NCI-H446 (cell line): ENCODE measurements around the gene ARPC4.
"Not testable (repeated sequence)": the region's sequence is repeated elsewhere in the genome, so short reads cannot be mapped to it uniquely, and the experiment has no call there.

ENCODE experiments used
- DNase-seq, 2 experiments: peaks; one replicate each; lab custom pipeline; 2025; lab: John Stamatoyannopoulos, UW

ARPC4 gene

DNA sequence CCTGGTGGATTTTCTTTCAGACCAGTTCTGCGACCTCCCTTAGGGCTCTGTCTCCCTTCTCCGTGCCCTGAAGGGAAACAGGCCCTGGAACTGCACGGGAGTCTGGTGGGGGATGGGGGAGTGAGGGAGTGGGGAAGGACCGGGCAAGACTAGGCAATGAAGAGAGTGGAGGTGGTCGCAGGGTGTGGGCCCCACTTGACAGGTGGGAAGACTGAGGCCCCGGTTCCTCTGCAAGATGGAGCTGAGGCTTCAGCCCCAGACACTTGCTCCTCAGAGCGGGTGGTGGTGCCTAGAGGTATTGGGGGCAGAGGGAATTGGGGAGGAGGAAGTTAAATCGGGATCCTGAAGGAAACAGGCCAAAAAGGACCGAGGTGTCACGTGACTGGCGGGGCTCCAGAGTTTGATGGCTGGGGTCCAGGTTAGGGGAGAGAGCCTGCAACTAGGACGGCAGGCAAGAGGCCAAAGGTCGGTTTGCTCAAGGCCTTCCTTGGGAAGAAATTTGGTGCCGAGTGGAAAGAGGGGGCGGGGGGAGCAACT, 22.5 kb upstream of the ARPC4 start:
- peak in 1 of 2 experiments; percentile 53 for DNase-seq

DNA sequence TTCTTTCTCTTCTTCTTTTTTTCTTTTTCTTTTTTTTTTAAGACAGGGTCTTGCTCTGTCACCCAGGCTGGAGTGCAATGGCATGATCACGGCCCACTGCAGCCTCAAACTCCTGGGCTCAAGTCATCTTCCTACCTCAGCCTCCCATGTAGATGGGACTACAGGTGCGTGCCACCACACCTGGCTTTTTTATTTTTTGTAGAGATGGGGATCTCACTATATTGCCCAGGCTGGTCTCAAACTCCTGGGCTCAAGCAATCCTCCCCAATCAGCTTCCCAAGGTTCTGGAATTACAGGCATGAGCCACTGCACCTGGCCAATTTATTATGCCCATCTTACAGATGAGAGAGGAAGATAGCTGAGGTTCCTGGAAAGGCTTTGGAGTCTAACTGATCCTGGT, 21.9 kb upstream of the ARPC4 start:
- DNase-seq, result not testable (repeated sequence)

DNA sequence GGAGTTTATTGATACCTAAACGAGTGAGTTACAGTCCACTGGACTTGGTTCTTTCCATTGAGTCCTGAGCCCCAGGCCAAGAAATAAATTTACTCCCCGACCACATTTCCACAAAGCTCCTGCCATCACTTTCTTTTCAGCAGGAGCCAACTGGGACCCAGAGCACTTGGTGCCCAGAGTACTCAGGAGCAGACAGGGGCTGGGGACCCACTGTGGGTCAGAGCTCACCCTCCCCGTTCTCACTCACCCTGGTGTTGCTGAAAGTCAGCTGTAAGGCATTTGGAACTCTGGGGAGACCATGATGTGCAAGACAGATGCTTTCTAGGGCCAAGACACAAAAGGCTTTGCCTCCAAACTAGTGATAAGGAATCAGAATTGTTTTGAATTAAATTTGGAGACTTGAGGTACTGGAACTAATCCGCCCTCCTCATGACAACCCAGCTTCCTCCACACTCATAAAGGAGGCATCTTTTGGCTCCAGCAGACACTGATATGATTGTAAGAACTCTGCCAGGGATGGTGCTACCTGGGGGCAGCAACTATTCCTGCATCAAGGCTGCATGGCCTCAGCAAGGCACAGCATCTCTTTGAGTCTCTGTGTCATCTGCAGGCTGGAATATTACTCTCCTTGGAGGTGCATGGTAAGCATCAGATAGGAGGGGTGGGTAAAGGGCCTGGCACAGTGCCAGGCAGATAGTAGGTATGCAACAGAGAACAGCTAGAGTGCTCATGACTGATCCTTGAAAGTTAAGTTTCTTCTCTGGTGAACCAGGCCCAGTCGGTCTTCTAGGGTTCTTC, 15.8 kb upstream of the ARPC4 start:
- no peak for DNase-seq

DNA sequence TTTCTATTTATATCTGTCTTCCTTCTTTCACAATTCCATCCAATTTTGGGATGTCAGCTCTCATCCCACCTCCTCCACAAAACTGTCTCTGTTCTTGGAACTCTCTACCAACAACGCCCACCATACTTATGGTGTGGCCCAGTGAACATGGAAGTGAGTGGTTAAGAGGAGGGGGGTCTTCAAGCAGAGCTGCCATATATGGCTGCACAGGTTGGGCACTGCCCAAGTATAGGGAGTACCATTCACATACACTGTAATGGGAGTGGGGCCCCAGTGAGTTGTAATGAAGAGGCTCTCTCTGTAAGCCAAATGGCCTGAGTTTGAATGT, 15.2 kb upstream of the ARPC4 start:
- no peak for DNase-seq

DNA sequence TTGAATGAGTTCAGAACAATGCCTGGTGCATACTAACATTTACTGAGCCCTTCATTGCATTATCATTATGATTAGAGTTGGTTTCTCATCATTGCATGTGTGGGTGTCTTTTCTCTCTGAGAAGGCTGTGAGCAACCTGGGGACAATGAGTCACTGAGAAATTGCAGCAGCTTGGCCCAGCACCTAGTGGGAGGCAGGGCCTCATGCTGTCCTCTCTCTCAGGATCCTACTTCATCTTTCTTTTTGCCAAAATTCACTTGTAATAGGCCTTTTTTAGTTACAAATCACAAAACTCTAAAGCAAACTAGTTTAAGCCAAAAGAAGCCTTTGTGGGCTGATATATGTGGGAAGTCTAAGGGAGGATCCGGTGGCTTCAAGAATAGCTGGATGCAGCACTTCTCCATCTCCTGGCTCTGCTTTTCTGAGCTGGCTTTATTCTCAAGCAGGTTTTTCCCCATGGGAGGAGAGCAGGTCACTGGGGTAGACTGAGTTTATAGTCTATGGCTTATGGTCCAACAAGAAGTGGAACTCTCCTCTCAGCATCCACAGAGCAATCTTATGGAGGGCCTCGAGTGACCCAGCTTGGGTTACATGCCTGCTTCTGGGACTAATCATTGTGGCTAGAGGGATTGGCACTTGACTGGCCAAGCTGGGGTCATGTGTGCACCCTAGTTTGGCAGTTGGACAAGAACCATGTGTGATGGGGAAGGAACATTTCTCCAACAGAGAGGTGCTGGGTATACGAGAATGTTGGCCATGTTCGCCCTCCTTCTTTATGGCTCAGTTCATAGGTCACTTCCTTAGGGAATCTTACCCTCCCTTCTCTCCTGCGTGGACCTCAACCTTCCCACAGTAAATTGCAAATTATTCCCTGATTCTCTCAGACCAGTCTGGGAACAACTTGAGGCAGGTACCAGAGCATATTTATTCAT, 14.5 kb upstream of the ARPC4 start:
- DNase-seq, result no peak

DNA sequence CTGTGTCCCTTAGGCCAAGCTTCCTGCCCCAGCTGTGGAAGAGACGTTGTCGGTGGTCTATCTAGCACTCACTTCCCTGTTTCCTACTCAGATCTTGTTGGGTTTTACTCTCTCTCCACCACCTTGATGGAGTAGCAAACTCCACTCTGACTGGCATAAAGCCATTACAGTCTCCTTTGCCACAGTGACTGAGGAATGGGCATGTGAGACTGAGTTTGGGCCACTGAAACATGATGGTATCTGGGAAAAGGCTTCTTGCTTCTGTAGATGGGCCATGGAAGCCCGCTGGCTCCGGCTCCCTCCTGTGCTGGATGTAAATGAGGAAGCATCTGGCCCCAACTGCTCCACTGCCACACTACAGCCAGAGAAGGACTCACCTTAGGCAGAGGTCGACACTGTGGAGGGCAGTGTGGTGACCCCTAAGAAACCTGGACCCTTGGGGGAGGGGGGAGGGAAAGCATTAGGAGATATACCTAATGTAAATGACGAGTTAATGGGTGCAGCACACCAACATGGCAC, 13.7 kb upstream of the ARPC4 start:
- DNase-seq, result no peak

DNA sequence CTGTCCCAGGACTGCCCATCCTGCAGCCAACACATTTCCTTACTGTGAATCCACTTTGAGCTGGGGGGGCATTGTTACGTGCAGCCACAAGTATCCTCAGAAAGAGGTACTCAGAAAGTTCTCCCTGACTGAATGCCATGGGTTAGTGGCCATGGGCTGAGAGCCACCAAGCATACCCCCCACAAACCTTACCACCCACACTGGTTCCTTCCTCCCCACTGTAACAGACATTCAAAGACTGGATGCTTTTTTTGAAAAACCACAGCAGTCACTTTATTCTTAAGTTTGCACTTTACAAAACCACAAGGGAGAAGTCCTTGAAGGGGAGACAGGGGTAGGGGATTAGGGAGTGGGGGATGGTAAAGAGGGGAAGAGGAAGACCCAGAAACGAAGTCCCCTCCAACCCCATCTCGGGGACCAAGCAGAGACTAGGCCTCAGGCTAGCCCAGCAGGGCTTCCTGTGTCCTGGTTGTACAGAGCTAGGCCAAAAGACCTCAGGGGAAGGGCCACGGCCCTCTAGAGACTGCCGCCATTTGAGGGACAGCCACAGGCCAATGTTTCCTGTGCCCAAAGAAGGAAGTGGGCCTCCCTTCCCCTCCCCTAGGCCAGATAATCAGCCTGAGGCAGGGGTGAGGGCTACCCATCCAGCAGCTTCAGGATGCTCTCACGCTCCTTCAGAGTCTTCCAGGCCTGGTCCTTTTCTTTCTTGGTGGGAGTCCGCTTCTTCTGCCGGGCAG, 13.0 kb upstream of the ARPC4 start:
- DNase-seq, result no peak

DNA sequence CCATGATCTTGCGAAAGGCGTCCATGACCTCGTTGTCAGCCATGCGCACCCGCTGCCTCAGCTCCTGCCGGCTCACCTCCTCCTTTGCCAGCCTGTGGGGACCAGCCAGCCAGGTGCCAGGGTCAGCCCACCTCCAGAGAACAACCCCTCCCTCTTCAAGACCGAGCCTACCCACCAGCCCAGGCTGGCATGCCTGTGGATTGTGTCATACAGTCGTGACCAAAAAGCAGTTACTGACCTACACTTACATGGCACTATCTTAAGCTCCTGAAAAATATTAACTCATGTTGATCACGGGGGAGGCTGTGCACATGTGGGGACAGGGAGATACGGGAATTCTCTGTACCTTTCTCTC, 12.4 kb upstream of the ARPC4 start:
- DNase-seq, result no peak

DNA sequence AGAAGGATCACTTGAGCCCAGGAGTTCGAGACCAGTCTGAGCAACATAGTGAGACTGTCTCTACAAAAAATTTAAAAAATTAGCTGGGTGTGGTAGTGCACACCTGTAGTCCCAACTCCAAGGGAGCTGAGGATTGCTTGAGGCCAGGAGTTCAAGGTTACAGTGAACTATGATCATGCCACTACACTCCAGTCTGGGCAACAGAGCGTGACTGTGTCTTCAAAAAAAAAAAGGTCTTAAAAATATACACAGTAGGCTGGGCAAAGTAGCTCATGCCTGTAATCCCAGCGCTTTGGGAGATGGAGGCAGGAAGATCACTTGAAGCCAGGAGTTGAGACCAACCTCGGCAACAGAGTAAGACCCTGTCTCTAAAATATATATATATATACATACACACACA, 12.0 kb upstream of the ARPC4 start:
- no peak for DNase-seq

DNA sequence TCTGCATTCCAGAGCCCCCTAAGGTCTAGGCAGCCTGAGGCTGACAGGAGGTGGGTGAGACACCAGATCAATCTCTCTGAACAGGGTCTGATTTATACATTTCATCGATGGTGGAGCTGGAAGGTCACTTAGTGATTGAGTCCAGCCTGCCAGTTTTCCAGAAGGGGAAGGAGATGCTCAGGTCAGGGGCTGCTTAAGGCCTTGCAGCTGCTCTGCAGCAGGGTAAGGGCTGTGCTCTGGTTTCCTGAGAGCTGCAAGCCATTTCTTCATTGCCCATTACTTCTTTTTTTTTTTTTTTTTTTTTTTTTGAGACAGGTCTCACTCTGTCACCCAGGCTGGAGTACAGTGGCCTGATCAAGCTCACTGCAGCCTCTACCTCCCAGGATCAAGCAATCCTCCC, 11.3 kb upstream of the ARPC4 start:
- no peak for DNase-seq

DNA sequence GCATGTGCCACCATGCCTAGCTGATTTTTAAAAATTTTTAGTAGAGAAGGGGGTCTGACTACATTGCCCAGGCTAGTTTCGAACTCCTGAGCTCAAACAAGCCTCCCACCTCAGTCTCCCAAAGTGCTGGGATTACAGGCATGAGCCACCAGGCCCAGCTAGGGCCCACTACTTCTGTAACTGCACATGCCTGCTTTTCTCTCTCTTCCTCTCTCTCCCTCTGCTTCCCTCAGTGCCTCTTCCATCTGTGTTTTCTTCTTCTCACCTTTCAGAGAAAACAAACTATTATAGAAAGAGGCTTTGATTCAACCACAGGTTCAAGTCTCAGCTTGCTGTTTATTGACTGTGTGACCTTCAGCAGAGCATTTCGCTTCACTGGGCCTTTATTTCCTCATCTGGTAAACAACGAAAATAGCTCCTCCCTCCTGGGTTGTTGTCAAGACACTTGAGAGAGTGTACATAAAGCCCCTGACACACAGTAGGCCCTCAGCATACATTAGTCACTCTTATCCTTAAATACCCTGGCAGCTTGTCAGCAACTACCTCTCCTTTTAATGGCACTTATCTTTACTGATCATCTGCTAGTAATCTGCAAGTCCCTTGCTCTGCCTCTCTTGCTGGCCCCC, 10.8 kb upstream of the ARPC4 start:
- DNase-seq, result no peak

DNA sequence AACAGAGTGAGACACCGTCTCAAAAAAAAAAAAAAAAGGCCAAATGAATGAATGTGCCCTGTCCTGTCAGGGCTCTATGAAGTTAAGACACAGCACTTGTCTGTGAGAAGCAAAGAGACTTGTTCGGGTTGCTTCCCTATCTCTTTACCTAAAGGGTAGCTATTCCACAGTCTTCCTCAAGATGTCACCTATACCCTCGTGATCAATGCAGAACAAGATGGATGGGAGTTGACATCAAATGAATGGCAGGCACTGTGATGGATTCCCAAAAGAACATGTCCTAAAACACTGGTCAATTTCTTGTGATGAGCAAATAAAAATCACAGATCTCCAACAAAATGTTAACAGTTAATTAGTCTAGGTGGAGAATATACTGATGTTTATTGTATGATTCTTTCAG, 10.1 kb upstream of the ARPC4 start:
- no peak for DNase-seq

DNA sequence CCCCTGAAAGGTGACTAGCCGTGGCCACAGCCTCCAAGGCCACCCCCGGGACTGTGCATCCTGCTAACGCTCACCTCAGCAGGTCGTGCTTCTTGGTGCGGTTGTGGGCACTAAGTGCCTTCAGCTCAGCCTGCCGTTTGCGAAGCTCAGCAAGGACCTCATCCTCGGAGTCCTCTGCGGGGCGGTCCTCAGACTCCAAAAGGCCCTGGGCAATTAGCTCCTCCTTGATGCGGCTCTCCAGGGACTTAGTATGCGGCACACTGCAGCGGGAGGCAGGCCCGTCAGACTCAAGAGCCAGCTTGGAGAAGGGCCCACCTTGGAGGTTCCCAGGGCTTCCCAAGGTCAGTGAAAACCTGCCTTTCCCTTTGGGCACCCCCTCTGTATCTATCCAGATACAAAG, 8.9 kb upstream of the ARPC4 start:
- no peak for DNase-seq

DNA sequence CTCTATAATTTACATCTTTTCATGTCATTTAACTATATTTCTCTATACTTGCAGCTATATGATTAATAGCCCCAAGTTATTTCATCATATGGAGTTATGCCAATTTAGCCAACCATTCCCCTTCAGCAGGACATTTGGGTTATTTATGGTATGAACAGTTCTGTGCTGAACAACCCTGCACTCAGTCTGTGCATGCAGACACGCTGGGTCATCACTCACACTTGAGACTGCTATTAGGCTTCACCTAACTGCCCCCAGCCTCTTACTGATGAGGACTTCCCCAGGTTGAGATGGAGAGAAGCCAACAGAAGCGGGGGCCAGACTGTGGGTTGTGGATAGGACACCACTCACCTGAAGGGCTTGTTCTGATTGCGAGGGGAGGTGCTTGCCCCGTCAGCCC, 7.9 kb upstream of the ARPC4 start:
- DNase-seq, result no peak

DNA sequence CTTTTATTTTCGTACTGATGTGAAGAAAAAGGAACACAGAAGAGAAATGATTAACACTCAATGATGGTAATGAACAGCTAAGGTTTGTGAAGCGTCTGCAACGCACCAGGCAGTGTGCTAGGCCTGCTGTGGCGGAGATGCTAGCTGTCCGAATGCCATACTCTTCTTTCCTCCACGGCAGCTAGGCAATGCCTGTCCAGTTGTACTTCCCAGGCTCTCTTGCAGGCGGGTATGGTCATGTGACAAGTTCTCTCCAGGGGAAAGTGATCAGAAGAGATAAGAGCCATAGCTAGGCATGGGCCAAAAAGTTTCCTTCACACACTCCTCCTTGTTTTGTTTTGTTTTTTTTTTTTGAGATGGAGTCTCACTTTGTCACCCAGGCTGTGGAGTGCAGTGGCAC, 7.3 kb upstream of the ARPC4 start:
- DNase-seq, result no peak

DNA sequence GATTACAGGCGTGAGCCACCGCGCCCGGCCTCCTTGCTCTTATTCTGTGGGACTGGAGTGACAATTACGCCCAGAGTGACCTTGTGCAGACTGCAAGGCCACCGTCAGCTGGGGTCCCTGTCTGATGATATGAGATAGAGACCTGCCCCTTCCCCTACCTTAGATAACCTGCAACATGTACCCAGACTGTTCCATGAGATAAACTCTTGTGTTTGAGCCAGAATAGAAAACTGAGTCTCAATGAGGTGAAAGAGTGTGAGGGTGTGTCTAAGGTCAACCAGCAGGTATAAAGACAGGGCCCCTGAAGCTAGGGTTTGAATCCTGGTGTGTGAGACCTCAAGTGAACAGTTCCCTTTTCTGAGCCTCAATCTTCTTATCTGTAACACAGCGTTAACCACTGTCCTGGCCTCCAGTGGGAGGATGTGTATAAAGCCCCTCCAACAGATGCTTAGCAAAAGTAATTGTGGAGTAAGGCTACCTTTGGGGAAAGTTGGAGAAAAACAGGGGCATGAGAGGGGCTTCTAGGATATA, 6.6 kb upstream of the ARPC4 start:
- no peak for DNase-seq

DNA sequence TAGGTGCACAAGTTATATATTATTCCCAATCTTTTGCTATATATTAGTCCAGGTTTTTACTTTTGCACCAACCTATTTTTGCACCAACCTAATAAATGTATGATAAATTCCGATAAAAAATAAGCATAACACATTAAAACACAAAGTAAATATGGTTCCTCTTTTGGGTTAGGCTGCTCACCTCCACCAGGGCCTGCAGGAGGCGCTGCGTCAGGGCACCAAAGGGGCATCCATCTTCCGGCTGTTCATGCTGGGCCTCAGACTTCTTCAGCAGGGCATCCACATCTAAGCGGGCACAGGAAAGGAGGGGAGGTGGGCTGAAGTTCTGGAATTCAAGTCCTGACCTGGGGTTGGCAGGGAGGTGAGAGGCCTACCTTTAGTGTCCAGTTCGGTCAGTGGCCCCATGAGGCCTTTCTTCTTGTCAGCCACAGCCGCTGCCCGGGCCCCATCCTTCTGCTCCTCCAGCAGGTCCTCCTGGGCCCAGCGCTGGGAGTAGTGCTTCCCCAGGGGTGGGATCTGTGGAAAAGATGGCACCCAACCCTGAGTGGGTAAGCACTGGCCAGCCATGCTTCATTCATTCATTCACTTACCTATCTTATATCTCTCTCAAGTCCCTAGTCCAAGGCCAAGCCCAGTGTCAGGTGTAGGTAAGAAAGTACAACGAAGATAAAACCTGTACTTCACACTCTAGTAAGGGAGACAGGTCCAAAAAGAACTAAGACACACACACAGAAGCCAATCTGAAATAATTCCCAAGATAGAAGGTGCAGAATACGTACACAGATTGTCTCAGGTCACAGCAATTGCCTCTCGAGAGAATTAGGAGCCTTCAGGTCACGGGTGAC, 5.8 kb upstream of the ARPC4 start:
- DNase-seq, result no peak

DNA sequence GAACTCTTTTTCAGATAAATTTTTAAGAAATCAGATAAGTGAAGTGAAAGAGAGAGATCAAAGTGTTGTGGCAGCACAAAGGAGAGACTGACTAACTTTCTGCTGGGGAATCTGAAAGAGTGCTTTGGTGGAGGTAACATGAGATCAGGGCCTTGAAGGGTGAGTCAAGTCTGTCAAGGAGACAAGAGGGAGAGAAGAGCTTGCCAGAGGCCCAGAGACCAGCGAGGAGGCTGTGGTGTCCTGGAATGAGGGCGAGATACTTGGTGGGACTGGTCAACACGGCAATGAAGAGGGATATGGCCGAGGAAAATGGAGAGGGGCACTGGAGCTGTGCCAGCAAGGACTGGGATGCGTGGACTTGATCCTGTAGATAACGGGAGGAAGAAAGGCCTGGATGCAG, 5.2 kb upstream of the ARPC4 start:
- DNase-seq, result no peak

DNA sequence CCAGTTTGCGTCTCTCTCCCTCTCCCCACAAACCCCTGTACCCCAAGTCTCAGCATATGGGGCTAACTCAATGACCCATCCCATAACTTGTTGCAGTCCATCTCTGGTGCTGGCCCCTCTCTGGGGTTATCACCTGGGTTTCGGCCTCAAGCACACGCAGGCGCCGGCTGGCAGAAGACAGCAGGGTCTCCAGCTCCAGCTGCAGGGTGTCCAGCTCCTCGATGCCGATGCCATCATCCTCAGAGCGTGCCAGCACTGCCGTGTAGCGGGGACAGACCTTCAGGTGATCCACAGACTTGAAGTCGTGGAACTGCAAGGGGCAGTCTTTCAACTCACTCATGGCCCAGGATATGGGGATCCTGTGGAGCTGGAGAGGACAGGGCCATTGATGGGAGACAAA, 1.8 kb upstream of the ARPC4 start:
- no peak for DNase-seq

DNA sequence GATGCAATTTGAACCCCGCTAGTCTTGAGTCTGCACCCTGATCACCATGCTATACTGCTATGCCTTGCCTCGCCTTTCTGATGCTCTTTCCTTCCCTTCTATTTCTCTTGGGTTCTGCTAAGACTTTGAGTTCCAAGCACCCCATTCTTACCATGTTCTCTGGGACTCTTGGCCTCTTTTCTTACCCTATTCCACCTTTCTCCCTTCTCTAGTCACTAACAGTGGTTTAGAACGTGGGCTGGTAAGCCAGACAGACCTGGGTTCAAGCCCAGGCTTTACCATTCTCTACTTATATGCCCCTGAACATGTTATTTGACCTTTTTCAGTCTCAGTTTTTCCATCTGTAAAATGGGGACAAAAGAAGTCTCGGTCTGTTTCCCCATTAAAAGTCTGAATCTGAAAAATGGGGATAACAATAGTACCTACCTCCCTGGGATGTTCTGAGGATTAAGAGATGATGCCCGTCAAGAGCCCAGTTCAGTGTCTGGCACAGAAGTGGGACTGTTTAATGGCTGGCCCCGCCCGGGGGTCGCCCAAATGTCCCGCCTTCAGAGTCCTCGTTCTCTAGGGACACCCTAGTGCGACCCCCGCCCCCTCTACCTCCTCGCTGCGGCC, 985 bp upstream of the ARPC4 start:
- DNase-seq, result no peak
